Nephron progenitor cell (in vitro differentiated cells): ENCODE results near the gene SIRT4.
A peak's percentile ranks its signal among the peaks of the same experiment; 100 is the strongest.

Experiments
- DNase-seq: peaks from one replicate; pipeline ENCODE4 v3.0.0; 2021
- H3K27ac Mint-ChIP-seq: 2 replicates; pipeline ENCODE4 v1.8.0; 2021; ENCODE audit warnings: mild to moderate bottlenecking, moderate library complexity, mixed read lengths
- H3K27me3 Mint-ChIP-seq: 2 replicates; pipeline ENCODE4 v1.8.0; 2021; ENCODE audit warnings: mild to moderate bottlenecking, low read depth, mixed read lengths; ENCODE audit not compliant: poor library complexity
- H3K36me3 Mint-ChIP-seq: 2 replicates; pipeline ENCODE4 v1.8.0; 2021; ENCODE audit warnings: low read depth, mixed read lengths
- H3K4me1 Mint-ChIP-seq: 2 replicates; pipeline ENCODE4 v1.8.0; 2021; ENCODE audit warnings: mixed read lengths
- H3K4me3 Mint-ChIP-seq: 2 replicates; pipeline ENCODE4 v1.8.0; 2021; ENCODE audit warnings: mild to moderate bottlenecking, moderate library complexity, mixed read lengths
- H3K9me3 Mint-ChIP-seq: 2 replicates; pipeline ENCODE4 v1.8.0; 2021; ENCODE audit warnings: mild to moderate bottlenecking, moderate library complexity, mixed read lengths
- TF ChIP-seq, protein P1 (sequence below): fragments of 200-600 bp; sonication (generic); IDR thresholded peaks from 2 replicates; pipeline ENCODE4 v1.5.0; 2021; ENCODE audit warnings: antibody characterized with exemption

Gene SIRT4

DNA sequence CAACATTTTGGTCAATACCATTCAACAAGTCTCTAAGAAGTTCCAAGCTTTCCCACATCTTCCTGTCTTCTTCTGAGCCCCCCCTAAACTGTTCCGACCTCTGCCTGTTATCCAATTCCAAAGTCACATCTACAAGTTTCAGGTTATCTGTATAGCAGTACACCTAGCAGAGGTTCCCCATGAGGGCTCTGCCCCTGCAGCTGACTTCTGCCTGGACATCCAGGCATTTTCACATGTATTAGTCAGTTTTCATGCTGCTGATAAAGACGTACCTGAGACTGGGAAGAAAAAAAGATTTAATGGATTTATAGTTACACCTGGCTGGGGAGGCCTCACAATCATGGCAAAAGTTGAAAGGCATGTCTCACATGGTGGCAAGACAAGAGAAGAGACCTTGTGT is 35.6 kb downstream of the SIRT4 start:
- Mint-ChIP-seq H3K27ac (no peak overlapping the region), H3K4me3 (no peak overlapping the region), H3K36me3 (peaks cover 9% of the 10 kb centered on the region), H3K9me3 (peaks cover 45% of the 10 kb centered on the region), H3K4me1 (peaks cover 8% of the 10 kb centered on the region), H3K27me3 (peaks cover 10% of the 10 kb centered on the region)
- no peak for DNase-seq
- TF ChIP-seq, protein P1, sequence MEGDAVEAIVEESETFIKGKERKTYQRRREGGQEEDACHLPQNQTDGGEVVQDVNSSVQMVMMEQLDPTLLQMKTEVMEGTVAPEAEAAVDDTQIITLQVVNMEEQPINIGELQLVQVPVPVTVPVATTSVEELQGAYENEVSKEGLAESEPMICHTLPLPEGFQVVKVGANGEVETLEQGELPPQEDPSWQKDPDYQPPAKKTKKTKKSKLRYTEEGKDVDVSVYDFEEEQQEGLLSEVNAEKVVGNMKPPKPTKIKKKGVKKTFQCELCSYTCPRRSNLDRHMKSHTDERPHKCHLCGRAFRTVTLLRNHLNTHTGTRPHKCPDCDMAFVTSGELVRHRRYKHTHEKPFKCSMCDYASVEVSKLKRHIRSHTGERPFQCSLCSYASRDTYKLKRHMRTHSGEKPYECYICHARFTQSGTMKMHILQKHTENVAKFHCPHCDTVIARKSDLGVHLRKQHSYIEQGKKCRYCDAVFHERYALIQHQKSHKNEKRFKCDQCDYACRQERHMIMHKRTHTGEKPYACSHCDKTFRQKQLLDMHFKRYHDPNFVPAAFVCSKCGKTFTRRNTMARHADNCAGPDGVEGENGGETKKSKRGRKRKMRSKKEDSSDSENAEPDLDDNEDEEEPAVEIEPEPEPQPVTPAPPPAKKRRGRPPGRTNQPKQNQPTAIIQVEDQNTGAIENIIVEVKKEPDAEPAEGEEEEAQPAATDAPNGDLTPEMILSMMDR, result no peak

DNA sequence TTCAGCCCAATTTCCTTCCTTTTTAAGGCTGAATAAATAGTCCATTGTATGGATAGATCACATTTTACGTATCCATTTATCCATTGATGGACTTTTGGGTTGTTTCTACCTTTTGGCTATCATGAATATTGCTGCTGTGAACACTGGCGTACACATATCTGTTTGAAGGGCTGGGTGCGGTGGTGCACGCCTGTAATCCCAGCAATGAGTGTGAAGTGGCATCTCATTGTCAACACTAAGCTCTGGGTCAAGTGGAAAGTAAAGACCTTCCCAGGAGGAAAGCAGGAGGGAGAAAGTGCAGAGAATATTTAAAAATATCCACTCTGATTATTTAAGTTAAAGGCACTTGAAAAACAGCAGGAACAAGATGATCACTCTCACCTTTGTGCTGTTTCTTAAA is 37.1 kb downstream of the SIRT4 start:
- no peak for DNase-seq
- H3K27me3 Mint-ChIP-seq, result peaks cover 10% of the 10 kb centered on the region
- H3K9me3 Mint-ChIP-seq, result peaks cover 45% of the 10 kb centered on the region
- no peak overlapping the region for H3K4me3 Mint-ChIP-seq
- H3K27ac Mint-ChIP-seq, result no peak overlapping the region
- H3K36me3 Mint-ChIP-seq, result peaks cover 22% of the 10 kb centered on the region
- peaks cover 8% of the 10 kb centered on the region for H3K4me1 Mint-ChIP-seq
- TF ChIP-seq, protein P1, result no peak

DNA sequence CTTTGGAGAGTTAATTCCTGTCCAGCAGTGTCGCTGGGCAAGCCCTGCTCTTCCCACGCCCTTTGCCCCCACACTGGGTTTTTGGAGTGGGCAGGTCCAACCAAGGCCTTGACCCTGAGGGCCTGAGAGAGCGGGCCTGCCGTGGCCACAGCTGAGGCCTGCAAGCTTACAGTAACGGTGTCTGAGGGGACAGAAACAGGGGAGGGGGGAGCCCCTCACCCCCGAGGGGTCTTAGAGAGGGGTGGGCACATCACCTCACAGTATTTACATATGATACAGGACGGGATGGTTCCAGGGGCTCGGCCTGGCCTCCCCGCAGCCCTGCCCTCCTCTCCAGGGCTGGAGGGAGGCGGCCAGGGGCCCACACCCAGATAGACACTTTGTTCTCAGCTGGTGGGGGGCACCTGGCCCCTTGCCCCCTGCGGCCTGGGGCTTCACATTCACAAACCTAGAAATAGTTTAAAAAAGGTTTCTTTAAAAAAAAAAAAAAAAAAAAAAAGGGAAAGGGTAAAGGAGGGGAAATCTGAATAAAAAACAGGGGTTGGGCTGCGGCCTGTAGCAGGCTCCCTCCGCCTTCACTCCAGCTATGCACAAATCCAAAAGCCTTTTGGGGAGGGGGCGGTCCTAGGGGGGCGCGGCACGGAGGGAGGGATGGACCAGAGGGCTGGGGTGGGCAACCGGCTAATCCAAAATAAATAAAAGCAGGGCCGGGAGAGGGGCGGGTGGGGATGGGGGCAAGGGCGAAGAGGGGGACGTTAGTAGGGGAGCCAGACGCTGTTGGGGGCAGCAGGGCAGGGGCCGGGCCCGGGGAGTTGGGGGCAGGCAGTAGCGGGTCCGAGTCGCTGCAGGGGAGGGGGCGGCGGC is 40.3 kb downstream of the SIRT4 start:
- Mint-ChIP-seq H3K27me3 (peaks cover 10% of the 10 kb centered on the region), H3K36me3 (peaks cover 41% of the 10 kb centered on the region), H3K27ac (peak overlapping the region; percentile 98), H3K4me3 (no peak overlapping the region), H3K9me3 (peaks cover 24% of the 10 kb centered on the region), H3K4me1 (peaks cover 8% of the 10 kb centered on the region)
- TF ChIP-seq, protein P1, result no peak
- peak; percentile 53 for DNase-seq

DNA sequence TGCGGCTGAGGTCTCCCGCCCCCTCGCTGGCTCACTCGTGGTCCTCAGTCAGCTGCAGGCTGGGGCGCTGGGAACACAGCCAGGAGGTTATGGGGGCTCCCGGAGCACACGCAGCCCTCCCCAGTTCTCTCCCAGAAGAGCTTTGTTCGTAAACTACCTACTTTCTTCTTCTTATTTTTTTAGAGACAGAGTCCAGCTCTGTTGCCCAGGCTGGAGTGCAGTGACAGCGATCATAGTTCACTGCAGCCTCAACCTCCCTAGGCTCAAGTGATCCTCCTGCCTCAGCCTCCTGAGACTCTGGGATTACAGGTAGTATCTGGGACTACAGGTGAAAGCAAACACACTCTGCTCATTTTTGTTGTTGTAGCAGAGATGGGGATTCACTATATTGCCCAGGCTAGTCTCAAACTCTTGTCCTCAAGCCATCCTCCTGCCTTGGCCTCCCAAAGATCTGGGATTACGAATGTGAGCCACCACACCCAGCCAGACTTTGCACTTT is 41.0 kb downstream of the SIRT4 start:
- H3K4me3 Mint-ChIP-seq, result no peak overlapping the region
- H3K27me3 Mint-ChIP-seq, result peaks cover 7% of the 10 kb centered on the region
- peaks cover 17% of the 10 kb centered on the region for H3K9me3 Mint-ChIP-seq
- peak overlapping the region; percentile 92 for H3K27ac Mint-ChIP-seq
- H3K4me1 Mint-ChIP-seq, result peaks cover 8% of the 10 kb centered on the region
- TF ChIP-seq, protein P1, result no peak
- no peak for DNase-seq
- H3K36me3 Mint-ChIP-seq, result peaks cover 38% of the 10 kb centered on the region

DNA sequence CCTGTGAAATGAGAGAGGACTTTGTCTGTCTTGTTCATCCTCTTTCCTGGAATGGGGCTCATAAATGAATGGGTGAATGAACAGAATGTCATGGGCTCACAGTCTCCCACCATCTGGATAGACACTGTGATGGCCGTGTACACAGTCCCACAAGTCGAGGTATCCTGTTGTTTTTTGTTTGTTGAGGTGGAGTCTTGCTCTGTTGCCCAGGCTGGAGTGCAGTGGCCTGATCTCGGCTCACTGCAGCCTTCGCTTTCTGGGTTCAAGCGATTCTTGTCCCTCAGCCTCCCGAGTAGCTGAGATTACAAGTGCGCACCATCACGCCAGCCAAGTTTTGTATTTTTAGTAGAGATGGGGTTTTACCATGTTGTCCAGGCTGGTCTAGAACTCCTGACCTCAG is 41.6 kb downstream of the SIRT4 start:
- H3K27me3 Mint-ChIP-seq, result peaks cover 7% of the 10 kb centered on the region
- H3K27ac Mint-ChIP-seq, result peak overlapping the region; percentile 92
- H3K4me3 Mint-ChIP-seq, result no peak overlapping the region
- peaks cover 11% of the 10 kb centered on the region for H3K9me3 Mint-ChIP-seq
- DNase-seq, result no peak
- TF ChIP-seq, protein P1, result no peak
- H3K36me3 Mint-ChIP-seq, result peaks cover 39% of the 10 kb centered on the region
- peaks cover 8% of the 10 kb centered on the region for H3K4me1 Mint-ChIP-seq
